Measurements from ENCODE around the gene MID1. TPM values are rescaled to one million over a fixed set of nuclear protein-coding genes. Genes with fewer than 3 reads are reported as not detected.

Gene MID1
- polyA plus RNA-seq, 3 donors = 23.7 to 32.6 (median 32.0) TPM

DNA sequence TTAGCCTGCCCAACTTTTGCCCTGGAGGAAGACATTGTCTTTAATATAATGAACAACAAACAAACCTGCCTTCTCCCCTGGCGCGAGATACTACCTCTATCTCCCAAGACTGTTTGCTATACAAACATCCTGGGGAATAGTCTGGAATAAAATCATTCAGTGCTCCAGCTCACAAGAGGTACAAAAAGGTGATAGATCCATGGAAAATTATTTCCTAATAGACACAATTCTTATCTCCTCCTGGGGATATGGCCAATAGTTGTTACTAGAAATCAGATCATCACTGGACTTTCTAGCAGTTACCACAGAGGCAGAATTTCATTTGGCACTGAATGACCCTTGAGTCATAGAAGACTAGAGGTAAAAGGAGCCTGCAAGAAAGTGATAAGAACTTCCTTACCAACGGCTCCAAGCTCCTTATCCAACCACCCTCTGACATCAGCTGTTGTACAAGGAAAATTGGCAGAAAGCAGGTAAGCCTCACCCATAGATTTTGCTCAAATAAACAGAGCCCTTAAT lies 38.1 kb downstream of the MID1 start:
- DNase-seq = no peak

DNA sequence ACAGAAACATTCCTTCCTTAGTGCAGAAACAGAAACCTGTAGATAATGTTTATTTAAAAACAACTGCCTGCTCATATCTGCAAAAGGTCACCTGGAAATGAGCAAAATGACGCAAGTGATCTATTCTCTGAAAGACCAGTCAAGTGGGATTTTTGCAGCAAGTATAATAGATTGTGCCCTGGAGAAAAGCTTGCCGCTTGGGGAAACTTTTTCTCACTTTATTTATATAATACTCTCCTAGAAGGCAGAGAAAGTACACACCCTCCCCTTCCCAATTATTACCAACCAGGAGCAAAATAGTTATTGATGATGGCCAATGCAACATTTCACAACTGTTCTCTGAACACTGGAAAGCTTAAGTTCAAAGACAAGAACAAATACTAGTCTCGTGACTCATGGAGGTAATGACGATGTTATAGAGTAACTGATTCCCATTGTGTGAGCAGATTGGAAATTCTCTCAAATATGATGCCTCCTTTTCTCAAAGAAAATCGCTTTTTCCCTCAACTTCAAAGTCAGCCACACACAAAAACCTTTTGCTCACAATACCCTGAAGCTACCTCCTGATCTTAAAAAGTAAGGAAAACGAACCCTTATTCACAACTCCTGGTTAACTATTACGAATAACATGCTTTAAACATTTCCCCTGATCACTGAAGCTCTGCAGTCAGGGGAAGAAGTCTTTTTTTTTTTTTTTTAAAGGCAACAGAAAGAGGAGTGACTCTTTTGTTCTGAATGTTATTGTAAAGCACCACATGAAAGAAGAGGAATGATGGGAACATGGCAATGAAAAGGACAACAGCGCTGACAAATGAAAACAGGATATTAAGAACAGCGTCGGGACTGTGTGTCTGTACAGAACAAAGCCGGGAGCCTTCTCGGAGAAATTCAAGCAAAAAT lies 41.0 kb downstream of the MID1 start:
- no peak for DNase-seq

DNA sequence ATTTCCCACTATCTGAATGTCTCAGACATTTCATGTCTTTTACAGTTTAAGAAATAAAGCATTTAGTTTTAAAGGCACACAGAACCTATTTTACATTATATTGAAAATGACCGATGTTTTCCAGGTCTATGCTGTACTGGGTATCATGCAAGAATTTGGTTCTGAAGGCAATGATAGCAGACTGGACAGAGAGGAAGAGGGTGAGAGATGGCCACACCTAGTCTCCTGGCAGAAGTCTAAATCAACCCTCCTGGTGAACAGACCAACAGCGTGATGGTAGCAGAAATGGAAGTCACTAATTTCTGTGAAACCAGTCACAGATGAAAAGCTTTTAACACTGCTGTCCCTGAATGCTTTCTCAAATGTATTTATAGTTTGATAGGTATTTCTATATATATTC lies 41.9 kb downstream of the MID1 start:
- DNase-seq = no peak

DNA sequence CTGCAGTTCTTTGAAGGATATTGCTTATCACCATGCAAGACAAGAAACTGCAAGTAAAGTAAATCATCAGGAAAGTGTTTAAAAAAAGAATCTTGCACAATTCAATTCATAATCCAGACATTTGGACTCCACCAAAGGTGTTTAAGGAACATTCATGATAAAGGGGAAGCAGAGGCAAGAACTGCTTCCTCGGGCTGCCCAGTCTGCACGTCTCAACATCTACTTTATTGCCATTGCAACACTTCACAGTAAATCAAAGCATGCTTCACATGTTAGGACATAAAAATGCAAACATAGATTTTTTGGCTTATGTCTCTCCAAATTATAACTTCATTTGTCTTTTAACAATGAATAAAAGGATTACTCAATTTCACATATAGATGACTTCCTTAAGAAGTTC lies 42.5 kb downstream of the MID1 start:
- no peak for DNase-seq

DNA sequence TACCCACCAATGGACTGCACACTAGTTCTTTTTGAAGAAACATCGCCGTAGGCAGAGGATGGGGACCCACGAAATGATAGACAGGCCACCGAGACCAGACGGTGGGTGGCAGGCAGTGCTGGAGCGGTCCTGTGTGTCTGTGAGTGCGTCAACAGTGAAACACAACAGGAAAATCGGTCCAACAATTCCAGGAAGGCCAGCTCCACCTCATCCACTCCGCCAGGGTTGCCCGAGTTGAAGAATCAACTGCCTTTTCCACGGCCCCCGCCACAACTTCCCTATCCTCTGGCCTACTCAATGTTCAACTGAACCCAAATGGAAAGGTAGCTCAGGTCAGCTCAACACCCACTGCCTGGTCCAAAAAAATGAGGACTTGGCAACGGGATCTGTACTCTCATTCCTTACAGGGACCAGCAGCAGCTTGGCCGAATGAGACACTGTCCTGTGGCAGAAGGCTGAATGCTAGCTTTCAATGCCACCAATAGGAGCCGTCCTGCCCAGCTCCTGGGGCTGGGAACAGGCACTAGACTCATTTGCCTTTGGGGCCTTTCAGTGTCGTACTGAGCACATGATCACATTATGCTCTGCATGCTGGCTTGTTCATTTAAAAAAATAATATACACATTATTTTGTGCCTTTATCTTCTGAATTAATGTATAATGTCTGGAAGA lies 43.5 kb downstream of the MID1 start:
- DNase-seq = no peak

DNA sequence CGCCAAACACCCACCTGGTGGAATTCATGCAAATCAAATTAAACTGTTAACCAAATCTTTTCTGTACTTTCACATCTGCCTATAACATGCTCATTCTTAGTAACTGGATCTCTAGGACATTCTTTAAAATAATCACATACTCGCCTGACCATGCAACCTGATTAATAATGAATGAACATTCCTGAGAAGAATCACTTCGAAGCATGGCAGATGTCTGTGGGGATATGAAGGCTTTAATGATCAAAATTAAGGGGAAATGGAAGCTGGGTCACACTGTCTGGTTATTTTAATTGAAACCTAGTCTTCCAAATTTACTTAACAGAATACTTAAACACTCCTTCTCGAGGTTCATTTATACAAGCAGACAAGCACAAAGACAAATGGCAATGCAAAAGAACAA lies 44.2 kb downstream of the MID1 start:
- no peak for DNase-seq

DNA sequence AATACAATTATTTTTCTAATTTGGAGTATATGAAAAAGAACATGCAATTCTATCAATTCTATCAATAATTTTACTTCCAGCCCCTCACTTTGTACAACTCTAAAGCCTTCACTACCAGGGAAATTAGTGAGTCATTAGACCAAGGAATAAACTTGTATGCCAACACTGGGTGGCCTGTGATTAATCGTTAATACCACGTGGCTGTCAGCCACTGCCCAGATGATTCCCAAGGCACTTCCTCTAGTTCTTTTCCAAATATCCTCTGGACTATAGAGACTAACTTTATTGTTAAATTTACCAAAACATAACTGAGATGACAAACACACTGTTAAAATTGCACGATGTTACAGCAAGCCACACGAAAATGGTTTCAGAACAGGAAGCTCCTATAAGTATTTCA lies 45.7 kb downstream of the MID1 start:
- DNase-seq = no peak

DNA sequence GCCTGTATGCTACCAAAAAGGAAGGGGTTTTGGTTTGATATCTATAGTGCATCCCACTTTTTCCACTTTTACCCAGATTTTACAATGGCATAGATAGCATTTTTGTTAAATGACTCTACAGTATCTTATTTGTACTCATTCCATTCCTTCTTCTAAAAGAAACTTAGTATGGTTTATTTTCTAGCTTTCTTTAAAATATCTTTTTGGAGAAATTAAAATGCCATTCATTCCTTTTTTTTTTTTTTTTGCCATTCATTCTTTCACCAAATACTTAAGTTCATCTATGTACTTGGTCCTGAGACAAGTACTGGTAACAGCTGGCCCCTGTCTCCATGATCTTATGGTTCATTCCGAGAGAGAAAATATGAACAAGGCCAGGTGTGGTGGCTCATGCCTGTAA lies 49.1 kb downstream of the MID1 start:
- DNase-seq = no peak

DNA sequence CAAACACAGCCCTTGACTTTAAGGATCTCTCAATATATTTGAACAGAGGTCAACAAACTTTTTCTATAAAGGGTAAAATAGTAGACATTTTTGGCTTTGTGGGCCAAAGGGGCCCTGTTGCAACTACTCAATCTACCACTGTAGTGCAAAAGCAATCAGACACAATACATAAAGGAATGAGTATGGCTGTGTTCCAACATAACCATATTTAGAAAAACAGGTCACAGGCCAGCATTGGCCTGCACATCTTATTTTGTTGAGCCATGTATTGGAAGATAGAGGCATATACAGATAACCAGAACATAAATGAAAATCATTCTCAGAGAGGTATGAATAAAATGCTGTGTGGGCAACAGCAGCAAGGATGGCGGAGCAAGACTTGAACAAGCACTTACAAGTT lies 49.8 kb downstream of the MID1 start:
- no peak for DNase-seq

DNA sequence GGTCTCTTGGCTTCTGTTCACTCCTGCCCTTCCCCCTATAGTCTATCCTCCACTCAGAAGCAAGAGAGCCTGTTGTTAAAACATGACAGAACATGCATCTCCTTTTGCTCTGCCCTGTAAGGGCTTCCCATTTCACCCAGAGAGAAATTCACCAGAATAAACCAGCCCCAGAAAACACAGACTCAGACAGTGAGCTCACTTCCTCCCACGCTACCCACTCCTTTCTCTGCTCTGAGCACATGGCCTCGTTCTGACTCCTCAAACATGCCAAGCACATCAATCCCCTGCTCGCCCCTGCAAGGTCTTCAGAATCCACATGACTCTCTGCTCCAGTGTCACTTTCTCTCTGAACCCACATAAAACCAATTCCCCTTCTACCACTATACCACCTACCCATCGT lies 50.4 kb downstream of the MID1 start:
- no peak for DNase-seq

DNA sequence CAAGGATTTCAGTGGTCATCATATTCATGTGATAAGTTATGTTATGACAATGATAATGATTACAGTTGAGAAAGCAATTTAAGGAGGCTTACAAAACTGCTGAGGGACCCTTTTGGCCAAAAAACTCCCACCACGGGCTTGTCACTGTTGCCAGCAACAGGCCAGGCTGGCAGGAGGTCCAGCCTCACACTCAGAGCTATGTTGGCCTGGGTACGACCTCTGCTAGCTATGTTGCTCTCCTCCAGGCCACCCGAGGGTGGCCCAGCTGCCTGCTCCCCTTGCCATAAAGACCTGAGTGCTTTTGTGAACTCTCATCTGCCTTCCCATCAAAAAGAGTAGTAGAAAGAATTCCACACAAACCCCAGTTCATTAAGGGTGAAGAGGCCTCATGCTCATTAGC lies 52.0 kb downstream of the MID1 start:
- DNase-seq = no peak

DNA sequence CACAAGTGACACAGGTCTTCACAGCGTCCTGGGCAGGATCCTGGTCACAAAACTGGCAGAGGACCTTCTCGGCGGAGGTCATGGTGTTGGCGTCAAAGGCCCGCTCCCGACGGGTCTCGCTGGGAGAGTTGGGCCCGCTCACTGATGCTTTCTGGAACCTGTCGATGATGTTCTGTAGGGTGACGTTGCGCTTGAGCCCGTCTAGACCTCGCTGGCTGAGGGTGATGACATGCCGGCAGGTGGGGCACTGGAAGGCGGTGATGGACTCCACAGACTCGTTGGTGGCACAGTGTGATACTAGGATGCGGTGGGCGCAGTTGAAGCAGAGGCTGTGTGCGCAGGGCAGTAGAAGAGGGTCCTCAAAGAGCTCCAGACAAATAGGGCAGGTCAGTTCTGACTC lies 53.2 kb downstream of the MID1 start:
- DNase-seq = no peak

DNA sequence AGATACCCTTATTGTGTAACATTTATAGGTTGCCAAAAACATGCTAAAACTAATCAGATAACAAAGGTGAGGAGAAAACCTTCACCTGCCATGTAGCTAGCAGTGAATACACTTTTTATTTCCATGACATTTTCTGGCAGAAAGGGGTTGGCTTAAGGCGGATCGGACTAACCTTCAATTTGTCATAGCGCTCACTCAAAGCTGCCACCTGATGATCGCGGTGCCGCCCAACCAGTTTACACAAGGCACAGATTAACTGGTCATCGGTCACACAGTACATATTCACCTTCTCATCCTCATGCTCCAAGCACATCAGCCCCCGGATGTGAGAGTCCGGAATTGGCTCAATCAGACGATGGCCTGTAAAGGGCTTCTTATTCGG lies 53.7 kb downstream of the MID1 start:
- no peak for DNase-seq

DNA sequence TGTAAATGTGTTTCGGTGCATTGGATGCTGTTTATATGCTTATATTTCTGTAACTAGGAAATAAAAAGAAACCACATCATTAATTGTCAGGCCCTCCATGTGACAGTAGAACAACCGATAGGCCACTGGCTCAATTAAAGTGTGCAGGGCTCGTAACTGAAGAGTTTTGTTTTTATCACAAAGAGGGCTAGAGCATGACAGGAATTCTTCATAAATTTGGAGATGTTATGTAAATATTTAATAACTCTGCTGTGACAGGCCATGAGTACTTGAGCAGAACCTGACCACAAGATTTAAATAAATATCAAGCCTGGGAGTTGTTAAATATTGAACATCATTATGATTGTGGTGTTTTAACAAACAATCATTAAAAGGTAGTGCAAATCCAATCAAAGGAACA lies 55.9 kb downstream of the MID1 start:
- no peak for DNase-seq

DNA sequence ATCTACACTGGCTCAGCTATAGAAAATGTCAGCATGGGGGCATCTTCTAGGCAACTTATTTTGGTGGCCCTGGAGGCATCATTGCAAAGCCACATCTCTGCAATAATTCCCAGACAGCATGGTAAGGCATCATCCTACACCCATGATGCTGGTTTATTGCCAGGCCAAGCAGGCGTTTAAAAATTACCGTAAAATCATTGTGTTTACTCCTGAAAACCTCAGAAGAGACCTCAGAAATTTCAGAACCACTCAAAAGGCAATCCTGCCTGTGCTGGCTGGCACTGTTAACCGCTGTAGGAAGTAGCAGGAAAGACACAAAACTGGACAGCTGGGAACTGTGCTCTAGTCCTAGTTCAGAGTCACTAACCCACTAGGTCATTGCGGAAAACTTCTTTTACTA lies 63.2 kb downstream of the MID1 start:
- no peak for DNase-seq

DNA sequence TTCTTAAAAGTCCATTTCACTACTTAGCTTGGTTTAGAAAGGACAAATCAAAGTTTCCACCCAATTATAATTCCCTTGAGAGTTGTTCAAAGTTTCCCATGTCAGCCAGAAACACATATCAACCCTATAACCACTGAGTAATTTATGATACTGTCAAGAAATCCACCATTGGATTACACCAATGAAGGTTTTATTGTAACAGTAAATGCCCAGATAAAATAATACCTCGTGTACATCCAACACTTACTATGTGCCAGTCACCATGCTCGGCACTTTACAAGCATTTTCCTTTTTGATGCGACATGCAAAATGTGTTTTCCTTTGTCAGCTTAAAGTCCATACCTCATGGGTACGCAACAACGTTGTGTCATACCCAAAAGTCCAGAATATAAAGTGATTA lies 64.0 kb downstream of the MID1 start:
- DNase-seq = no peak

DNA sequence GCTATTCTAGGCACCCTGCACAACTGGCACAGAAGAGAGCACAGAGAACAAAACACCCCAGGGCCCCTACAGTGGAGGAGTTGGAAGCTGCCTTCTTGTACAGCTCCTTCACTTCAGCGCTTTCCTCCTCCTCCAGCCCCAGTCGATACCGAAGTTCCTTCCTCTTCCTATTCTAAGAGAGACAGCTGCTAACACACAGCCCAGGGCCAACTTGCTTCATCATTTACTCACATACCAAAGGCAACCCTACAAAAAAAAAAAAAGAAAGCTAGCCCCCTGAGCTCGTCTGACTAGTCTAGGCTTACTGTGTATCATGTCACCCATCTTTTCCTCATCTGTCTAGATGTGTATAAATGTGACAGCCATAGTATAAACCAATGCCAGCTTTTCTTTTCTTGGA lies 64.5 kb downstream of the MID1 start:
- no peak for DNase-seq

DNA sequence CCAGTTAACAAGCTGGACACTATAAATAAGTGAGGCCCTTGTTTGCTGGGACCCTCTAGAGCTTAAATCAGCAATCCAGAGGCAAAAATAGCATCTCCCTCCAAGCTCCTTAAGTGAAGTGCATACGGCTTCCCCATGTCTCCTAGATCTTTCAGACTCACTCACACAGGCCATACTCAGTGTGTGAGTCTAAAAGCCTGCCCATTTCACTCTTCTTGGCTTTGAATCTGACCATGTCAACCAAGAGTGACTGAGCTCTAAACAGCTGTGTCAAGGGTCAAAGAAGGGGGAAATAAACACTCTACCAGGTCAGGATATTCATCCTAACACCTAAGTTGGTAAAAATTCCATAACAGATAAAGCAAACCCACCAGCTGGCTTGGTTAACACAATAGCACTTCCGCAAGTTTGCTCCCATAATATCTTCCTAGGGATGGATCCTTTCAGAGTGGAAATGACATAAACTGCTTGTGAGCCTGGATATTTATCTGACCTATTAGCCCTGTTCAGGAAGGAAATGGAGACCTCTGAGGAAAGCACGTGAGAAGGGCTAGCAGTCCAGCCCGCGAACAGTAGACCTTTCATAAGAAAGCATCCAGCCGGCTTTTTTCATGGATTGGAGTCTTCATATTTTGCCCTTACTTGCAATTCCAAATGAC lies 65.6 kb downstream of the MID1 start:
- no peak for DNase-seq

DNA sequence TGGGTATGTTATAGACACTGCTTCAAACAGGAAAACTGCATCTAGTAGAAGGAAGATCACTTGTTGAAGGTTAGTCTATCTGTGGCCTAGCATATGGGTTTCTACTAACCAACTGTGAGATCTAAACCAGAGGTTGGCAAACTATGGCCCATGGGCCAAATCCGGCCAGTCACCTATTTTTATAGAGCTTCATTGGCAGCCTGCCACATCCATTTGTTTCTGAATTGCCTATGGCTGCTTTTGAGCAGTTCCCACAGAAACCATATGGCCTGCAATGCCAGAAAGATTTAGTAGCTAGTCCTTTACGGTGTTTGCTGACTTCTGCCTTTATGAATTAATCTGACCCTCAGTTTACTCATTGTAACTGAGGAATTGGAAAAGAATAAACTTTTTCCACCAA lies 71.1 kb downstream of the MID1 start:
- DNase-seq = no peak

DNA sequence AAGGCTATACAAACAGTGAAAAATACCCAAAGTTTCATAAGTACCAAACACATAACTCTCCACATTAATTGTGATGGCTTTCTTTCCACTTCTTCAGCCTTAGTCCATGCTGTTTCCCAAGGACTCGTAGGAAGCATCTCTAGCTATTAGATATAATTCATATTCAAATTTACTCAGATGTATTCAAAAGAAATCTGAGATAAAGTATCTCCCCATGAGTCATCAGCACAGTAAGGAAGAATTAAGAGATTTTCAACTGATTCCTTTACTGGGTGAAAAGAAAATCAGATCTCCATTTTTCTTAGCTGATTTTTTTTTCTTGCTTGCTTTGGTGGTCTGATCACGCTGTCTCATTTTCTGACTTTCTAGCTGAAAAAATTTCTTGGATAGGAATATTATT lies 71.7 kb downstream of the MID1 start:
- no peak for DNase-seq

DNA sequence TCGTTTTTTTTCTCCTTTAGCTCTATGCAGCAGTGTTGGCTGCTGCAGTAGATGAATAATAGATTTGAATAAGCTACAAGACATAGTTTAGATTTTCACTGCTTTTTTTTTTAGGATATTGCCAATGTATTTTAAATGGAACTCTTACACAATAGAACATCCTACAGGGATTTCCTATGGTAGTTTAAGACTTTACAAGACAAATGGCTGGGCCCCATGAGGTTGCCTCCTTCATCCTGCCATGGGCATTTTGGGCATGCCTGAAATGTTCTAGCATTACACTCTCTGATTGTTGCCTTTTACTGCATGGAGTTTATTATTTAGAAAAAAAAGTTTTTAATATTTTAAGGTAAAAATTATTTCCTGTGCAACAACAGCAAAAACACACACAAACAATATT lies 74.5 kb downstream of the MID1 start:
- DNase-seq = no peak

DNA sequence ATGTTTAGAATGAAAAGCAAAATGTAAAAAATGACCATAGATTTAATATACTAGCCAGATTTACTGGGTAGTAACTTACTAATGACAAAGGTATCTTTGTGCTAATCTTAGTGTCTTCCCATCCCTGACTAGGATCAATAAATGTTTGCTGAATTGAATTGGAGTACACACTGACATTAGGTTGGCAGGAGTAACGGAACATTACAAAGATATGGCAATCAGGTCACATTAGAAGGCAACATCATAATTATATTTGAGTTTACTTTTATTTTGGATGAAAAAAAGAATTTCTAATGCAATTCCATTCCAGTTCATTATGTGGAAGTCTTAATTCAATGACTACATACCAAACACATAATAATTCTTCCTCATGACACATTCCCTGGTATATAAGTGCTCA lies 77.8 kb downstream of the MID1 start:
- no peak for DNase-seq

DNA sequence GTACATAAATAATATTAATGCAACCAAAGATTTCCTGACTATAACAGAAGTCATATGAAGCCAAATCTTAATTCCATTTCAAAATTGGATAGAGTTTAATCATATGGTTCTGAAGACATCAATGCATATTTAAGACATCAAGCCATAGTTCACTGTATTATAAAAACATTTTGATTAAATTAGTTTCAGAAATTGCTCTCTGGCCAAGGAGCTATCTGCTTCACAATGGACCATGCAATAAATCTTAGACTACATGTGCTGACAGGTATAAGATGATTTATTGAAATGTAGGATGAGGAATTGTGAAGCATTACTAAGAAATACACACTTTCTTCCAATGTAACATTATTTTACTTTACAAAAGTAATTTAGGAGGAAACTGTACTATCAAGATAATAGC lies 81.6 kb downstream of the MID1 start:
- DNase-seq = no peak
